NCI-H82 treated with DMSO at 0.1 percent for 48 hours (cell line): ENCODE results near the gene ACTN1.

Experiments
- DNase-seq: peaks from one replicate; lab custom pipeline; 2025; ENCODE audit not compliant: unreplicated experiment; lab: John Stamatoyannopoulos, UW

ACTN1 gene

GRCh38 chr14:68937471-68938270, 41.4 kb downstream of the ACTN1 start:
- DNase-seq = no peak

- no peak for DNase-seq
These were observed 42.1 kb downstream of the ACTN1 start for GRCh38 chr14:68936980-68937379.

- no peak for DNase-seq
These were observed 42.6 kb downstream of the ACTN1 start for GRCh38 chr14:68936476-68936875.

- DNase-seq = no peak
These were observed 43.3 kb downstream of the ACTN1 start for GRCh38 chr14:68935761-68936214.

- DNase-seq = no peak
These were observed 45.0 kb downstream of the ACTN1 start for GRCh38 chr14:68934066-68934465.

- no peak for DNase-seq
These were observed 46.4 kb downstream of the ACTN1 start for GRCh38 chr14:68932686-68933085.

- DNase-seq = no peak
These were observed 46.9 kb downstream of the ACTN1 start for GRCh38 chr14:68932231-68932630.

- DNase-seq = no peak
These were observed 47.5 kb downstream of the ACTN1 start for GRCh38 chr14:68931474-68932051.

GRCh38 chr14:68931063-68931462, 48.0 kb downstream of the ACTN1 start:
- DNase-seq = no peak

- no peak for DNase-seq
These were observed 49.3 kb downstream of the ACTN1 start for GRCh38 chr14:68929623-68930307.

GRCh38 chr14:68928770-68929550, 50.1 kb downstream of the ACTN1 start:
- DNase-seq = no peak

GRCh38 chr14:68927956-68928675, 51.0 kb downstream of the ACTN1 start:
- DNase-seq = no peak

- DNase-seq = no peak
These were observed 52.0 kb downstream of the ACTN1 start for GRCh38 chr14:68927089-68927488.

- no peak for DNase-seq
These were observed 52.9 kb downstream of the ACTN1 start for GRCh38 chr14:68926236-68926635.

GRCh38 chr14:68925373-68925772, 53.7 kb downstream of the ACTN1 start:
- DNase-seq = no peak

GRCh38 chr14:68924186-68925158, 54.6 kb downstream of the ACTN1 start:
- DNase-seq = no peak

- DNase-seq = no peak
These were observed 56.2 kb downstream of the ACTN1 start for GRCh38 chr14:68922886-68923285.

GRCh38 chr14:68922201-68922621, 56.9 kb downstream of the ACTN1 start:
- DNase-seq = no peak

GRCh38 chr14:68921666-68922065, 57.4 kb downstream of the ACTN1 start:
- DNase-seq = no peak
